Upper lobe of left lung (tissue), 4 donors: ENCODE results near the gene ZDHHC1.

Experiments used
- CTCF ChIP-seq, 6 experiments: fragments of 450-650 bp in 4 of 6; fragments of 200-600 bp in 2 of 6; sonication (generic) in 2 of 6; IDR thresholded peaks; one replicate each; pipeline ENCODE4 v1.5.1; 2016 to 2019; ENCODE audit warnings: antibody characterized with exemption in 6 of 6
- POLR2A ChIP-seq, 4 donors: fragments of 450-650 bp; IDR thresholded peaks; one replicate each; pipeline ENCODE4 v1.5.1; 2016 to 2017; ENCODE audit warnings: antibody characterized with exemption in 4 of 4, mild to moderate bottlenecking in 2 of 4
- POLR2AphosphoS5 ChIP-seq, 2 donors: sonication (generic); formaldehyde crosslinking; IDR thresholded peaks; one replicate each; pipeline ENCODE4 v1.5.1; 2017; ENCODE audit warnings: antibody characterized with exemption in 2 of 2

GRCh38 chr16:67412294-67412693 lies 4.0 kb downstream of the ZDHHC1 start:
- no peak for TF ChIP-seq POLR2A (IDR thresholded peaks at IDR 0.05)
- no peak for TF ChIP-seq CTCF (IDR thresholded peaks at IDR 0.05)
- TF ChIP-seq POLR2AphosphoS5 (IDR thresholded peaks at IDR 0.05) = no peak
